Measurements from ENCODE around the gene GPRIN3.

DNA sequence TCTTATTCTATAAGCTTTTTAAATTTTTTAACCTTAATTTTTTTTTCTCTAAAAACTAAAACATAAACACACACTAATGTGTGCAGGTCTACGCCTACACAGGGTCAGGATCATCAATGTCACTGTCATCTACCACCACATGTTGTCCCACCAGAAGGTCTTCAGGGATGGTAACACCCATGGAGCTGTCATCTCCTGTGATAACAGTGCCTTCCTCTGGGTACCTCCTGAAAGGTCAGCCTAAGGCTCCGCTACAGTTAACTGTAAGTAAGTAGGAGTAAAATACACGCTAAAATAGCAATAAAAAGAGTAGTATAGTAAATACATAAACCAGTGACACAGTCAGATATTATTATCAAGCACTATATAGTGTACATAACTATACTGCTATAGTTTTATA, 45.9 kb upstream of the GPRIN3 start:
- TF ChIP-seq POLR2AphosphoS5 (IDR thresholded peaks at IDR 0.05; ENCODE audit: low read depth) (no peak), STAT1 (IDR thresholded peaks at IDR 0.05; ENCODE audit: unreplicated experiment) (no peak), EZH2phosphoT487 (IDR thresholded peaks at IDR 0.05; ENCODE audit: unreplicated experiment) (no peak), CREB1 (CRISPR knock-in tag; IDR thresholded peaks at IDR 0.05; ENCODE audit: low read depth) (no peak), EZH2 (IDR thresholded peaks at IDR 0.05; ENCODE audit: low read depth, unreplicated experiment) (no peak), ZNF331 (CRISPR knock-in tag; IDR thresholded peaks at IDR 0.05; ENCODE audit: low read depth) (no peak), NANOG (IDR thresholded peaks at IDR 0.05; ENCODE audit: borderline replicate concordance) (no peak), JUNB (IDR thresholded peaks at IDR 0.05; ENCODE audit: unreplicated experiment) (no peak)
- TF ChIP-seq, protein P1, sequence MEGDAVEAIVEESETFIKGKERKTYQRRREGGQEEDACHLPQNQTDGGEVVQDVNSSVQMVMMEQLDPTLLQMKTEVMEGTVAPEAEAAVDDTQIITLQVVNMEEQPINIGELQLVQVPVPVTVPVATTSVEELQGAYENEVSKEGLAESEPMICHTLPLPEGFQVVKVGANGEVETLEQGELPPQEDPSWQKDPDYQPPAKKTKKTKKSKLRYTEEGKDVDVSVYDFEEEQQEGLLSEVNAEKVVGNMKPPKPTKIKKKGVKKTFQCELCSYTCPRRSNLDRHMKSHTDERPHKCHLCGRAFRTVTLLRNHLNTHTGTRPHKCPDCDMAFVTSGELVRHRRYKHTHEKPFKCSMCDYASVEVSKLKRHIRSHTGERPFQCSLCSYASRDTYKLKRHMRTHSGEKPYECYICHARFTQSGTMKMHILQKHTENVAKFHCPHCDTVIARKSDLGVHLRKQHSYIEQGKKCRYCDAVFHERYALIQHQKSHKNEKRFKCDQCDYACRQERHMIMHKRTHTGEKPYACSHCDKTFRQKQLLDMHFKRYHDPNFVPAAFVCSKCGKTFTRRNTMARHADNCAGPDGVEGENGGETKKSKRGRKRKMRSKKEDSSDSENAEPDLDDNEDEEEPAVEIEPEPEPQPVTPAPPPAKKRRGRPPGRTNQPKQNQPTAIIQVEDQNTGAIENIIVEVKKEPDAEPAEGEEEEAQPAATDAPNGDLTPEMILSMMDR (conservative IDR thresholded peaks at IDR 0.05; ENCODE audit: low read depth in 2 of 2): no peak
- TF ChIP-seq, protein P2, sequence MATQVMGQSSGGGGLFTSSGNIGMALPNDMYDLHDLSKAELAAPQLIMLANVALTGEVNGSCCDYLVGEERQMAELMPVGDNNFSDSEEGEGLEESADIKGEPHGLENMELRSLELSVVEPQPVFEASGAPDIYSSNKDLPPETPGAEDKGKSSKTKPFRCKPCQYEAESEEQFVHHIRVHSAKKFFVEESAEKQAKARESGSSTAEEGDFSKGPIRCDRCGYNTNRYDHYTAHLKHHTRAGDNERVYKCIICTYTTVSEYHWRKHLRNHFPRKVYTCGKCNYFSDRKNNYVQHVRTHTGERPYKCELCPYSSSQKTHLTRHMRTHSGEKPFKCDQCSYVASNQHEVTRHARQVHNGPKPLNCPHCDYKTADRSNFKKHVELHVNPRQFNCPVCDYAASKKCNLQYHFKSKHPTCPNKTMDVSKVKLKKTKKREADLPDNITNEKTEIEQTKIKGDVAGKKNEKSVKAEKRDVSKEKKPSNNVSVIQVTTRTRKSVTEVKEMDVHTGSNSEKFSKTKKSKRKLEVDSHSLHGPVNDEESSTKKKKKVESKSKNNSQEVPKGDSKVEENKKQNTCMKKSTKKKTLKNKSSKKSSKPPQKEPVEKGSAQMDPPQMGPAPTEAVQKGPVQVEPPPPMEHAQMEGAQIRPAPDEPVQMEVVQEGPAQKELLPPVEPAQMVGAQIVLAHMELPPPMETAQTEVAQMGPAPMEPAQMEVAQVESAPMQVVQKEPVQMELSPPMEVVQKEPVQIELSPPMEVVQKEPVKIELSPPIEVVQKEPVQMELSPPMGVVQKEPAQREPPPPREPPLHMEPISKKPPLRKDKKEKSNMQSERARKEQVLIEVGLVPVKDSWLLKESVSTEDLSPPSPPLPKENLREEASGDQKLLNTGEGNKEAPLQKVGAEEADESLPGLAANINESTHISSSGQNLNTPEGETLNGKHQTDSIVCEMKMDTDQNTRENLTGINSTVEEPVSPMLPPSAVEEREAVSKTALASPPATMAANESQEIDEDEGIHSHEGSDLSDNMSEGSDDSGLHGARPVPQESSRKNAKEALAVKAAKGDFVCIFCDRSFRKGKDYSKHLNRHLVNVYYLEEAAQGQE (IDR thresholded peaks at IDR 0.05; ENCODE audit: unreplicated experiment): no peak

All from GM23338 (cell line).